NCI-H1436 treated with DMSO at 0.1 percent for 48 hours (cell line): Measurements from ENCODE around the gene BRMS1L.
"Not testable (repeated sequence)": the region's sequence is repeated elsewhere in the genome, so short reads cannot be mapped to it uniquely, and the experiment has no call there.

Experiments
- DNase-seq: peaks from one replicate; lab custom pipeline; 2025; lab: John Stamatoyannopoulos, UW

Gene BRMS1L

GRCh38 chr14:35821564-35822411 lies 4.3 kb upstream of the BRMS1L start:
- no peak for DNase-seq

GRCh38 chr14:35822501-35822900 lies 3.6 kb upstream of the BRMS1L start:
- DNase-seq: no peak

- DNase-seq: not testable (repeated sequence)
Measured at GRCh38 chr14:35824446-35825165, 1.5 kb upstream of the BRMS1L start.

- DNase-seq: no peak
Measured at GRCh38 chr14:35825968-35826217, 245 bp upstream of the BRMS1L start.

- DNase-seq: no peak
Measured at GRCh38 chr14:35826952-35827416, 846 bp downstream of the BRMS1L start.

GRCh38 chr14:35827678-35828472 lies 1.7 kb downstream of the BRMS1L start:
- no peak for DNase-seq

- no peak for DNase-seq
Measured at GRCh38 chr14:35829449-35829848, 3.3 kb downstream of the BRMS1L start.

GRCh38 chr14:35835208-35835982 lies 9.3 kb downstream of the BRMS1L start:
- DNase-seq: no peak

- DNase-seq: not testable (repeated sequence)
Measured at GRCh38 chr14:35841704-35842103, 15.6 kb downstream of the BRMS1L start.

- DNase-seq: not testable (repeated sequence)
Measured at GRCh38 chr14:35842245-35842644, 16.1 kb downstream of the BRMS1L start.

- DNase-seq: no peak
Measured at GRCh38 chr14:35844494-35844893, 18.4 kb downstream of the BRMS1L start.

GRCh38 chr14:35847636-35848035 lies 21.5 kb downstream of the BRMS1L start:
- DNase-seq: no peak

- no peak for DNase-seq
Measured at GRCh38 chr14:35849122-35849521, 23.0 kb downstream of the BRMS1L start.

- DNase-seq: no peak
Measured at GRCh38 chr14:35851823-35852222, 25.7 kb downstream of the BRMS1L start.

- no peak for DNase-seq
Measured at GRCh38 chr14:35853225-35853624, 27.1 kb downstream of the BRMS1L start.

- no peak for DNase-seq
Measured at GRCh38 chr14:35854696-35855270, 28.6 kb downstream of the BRMS1L start.

GRCh38 chr14:35855876-35856481 lies 29.8 kb downstream of the BRMS1L start:
- DNase-seq: no peak

GRCh38 chr14:35858521-35859209 lies 32.5 kb downstream of the BRMS1L start:
- no peak for DNase-seq

- DNase-seq: no peak
Measured at GRCh38 chr14:35861204-35861868, 35.2 kb downstream of the BRMS1L start.
